WTC11 (cell line): ENCODE data around the gene ZDHHC4.

Source experiments
- CREM ChIP-seq: sonication (generic); formaldehyde crosslinking; IDR thresholded peaks from 2 replicates; pipeline ENCODE4 v1.8.1; 2022; ENCODE audit warnings: mild to moderate bottlenecking, missing genetic modification reagents, moderate library complexity
- CTCF ChIP-seq: fragments of 200-600 bp; IDR thresholded peaks from 2 replicates; pipeline ENCODE4 v1.8.0; 2022; ENCODE audit warnings: antibody characterized with exemption
- E2F1 ChIP-seq: sonication (generic); formaldehyde crosslinking; IDR thresholded peaks from 2 replicates; pipeline ENCODE4 v1.8.0; 2022; ENCODE audit warnings: mild to moderate bottlenecking, missing genetic modification reagents
- GABPB1 ChIP-seq: sonication (generic); formaldehyde crosslinking; IDR thresholded peaks from 2 replicates; pipeline ENCODE4 v1.8.1; 2023; ENCODE audit warnings: mild to moderate bottlenecking, missing genetic modification reagents
- MAX ChIP-seq: sonication (generic); formaldehyde crosslinking; IDR thresholded peaks from 2 replicates; pipeline ENCODE4 v1.8.0; 2022; ENCODE audit warnings: mild to moderate bottlenecking, missing genetic modification reagents
- ZBTB21 ChIP-seq: sonication (generic); formaldehyde crosslinking; IDR thresholded peaks from 2 replicates; pipeline ENCODE4 v1.8.1; 2023; ENCODE audit warnings: mild to moderate bottlenecking, missing genetic modification reagents, borderline replicate concordance
- ZNF281 ChIP-seq: sonication (generic); formaldehyde crosslinking; IDR thresholded peaks from 2 replicates; pipeline ENCODE4 v1.8.0; 2023; ENCODE audit warnings: mild to moderate bottlenecking, missing genetic modification reagents
- ZNF416 ChIP-seq: fragments of 250-450 bp; sonication (Bioruptor Pico); IDR thresholded peaks from 2 replicates; pipeline ENCODE4 v1.9.0; 2021; ENCODE audit warnings: mild to moderate bottlenecking, inconsistent platforms

GRCh38 chr7:6634021-6634420, 56.8 kb downstream of the ZDHHC4 start:
- no peak for TF ChIP-seq MAX (CRISPR knock-in tag)
- TF ChIP-seq ZNF416 (CRISPR knock-in tag): no peak
- no peak for TF ChIP-seq CTCF
- no peak for TF ChIP-seq CREM (CRISPR knock-in tag)
- TF ChIP-seq ZNF281: no peak
- no peak for TF ChIP-seq GABPB1 (CRISPR knock-in tag)
- TF ChIP-seq E2F1 (CRISPR knock-in tag): no peak
- TF ChIP-seq ZBTB21 (CRISPR knock-in tag): no peak
